Measurements from ENCODE around the gene ZNF492.
A peak's percentile ranks its signal among the peaks of the same experiment; 100 is the strongest.
"Not testable (repeated sequence)": the region's sequence is repeated elsewhere in the genome, so short reads cannot be mapped to it uniquely, and the experiment has no call there.

Gene ZNF492

GRCh38 chr19:22633706-22634449 is at the start of gene ZNF492:
ZNF492 (plus strand) TSS chr19:22634324; CDS start chr19:22653400, 19,076 bp downstream.
- peak; percentile 57 to 65 for DNase-seq

- DNase-seq: no peak
Measured at GRCh38 chr19:22595422-22595821, 38.7 kb upstream of the ZNF492 start.

GRCh38 chr19:22595918-22596341 is 38.2 kb upstream of the ZNF492 start:
- DNase-seq: no peak

GRCh38 chr19:22600690-22601648 is 33.2 kb upstream of the ZNF492 start:
- no peak for DNase-seq

- no peak for DNase-seq
Measured at GRCh38 chr19:22601906-22602630, 32.1 kb upstream of the ZNF492 start.

GRCh38 chr19:22602631-22603272 is 31.4 kb upstream of the ZNF492 start:
- DNase-seq: no peak

- no peak for DNase-seq
Measured at GRCh38 chr19:22603518-22604440, 30.3 kb upstream of the ZNF492 start.

GRCh38 chr19:22604571-22605274 is 29.4 kb upstream of the ZNF492 start:
- DNase-seq: no peak

- DNase-seq: no peak
Measured at GRCh38 chr19:22605275-22606211, 28.6 kb upstream of the ZNF492 start.

GRCh38 chr19:22606212-22606553 is 27.9 kb upstream of the ZNF492 start:
- DNase-seq: no peak

- no peak for DNase-seq
Measured at GRCh38 chr19:22606954-22607652, 27.0 kb upstream of the ZNF492 start.

- no peak for DNase-seq
Measured at GRCh38 chr19:22607653-22608430, 26.3 kb upstream of the ZNF492 start.

GRCh38 chr19:22608441-22608840 is 25.7 kb upstream of the ZNF492 start:
- DNase-seq: no peak

GRCh38 chr19:22609630-22610029 is 24.5 kb upstream of the ZNF492 start:
- DNase-seq: no peak

- DNase-seq: no peak
Measured at GRCh38 chr19:22610121-22610520, 24.0 kb upstream of the ZNF492 start.

GRCh38 chr19:22612316-22612715 is 21.8 kb upstream of the ZNF492 start:
- no peak for DNase-seq

GRCh38 chr19:22616659-22617058 is 17.5 kb upstream of the ZNF492 start:
- DNase-seq: no peak

- not testable (repeated sequence) for DNase-seq
Measured at GRCh38 chr19:22617181-22617580, 16.9 kb upstream of the ZNF492 start.

Measured in NCI-H2081 (cell line).